BLaER1 treated with 17β-estradiol and CSF1 and Interleukin-3, amounts not matched to agents 10 nM and 100 nM (cell line): ENCODE data around the gene CDC6.

ENCODE experiments used
- H3K27ac ChIP-seq, 11 experiments: shearing (Covaris generic); formaldehyde crosslinking; 2 replicates each; pipeline ENCODE4 v1.8.1; 2022
- H3K27me3 ChIP-seq, 11 experiments: shearing (Covaris generic); formaldehyde crosslinking; 2 replicates each; pipeline ENCODE4 v1.8.1; 2022
- H3K36me3 ChIP-seq, 11 experiments: shearing (Covaris generic); formaldehyde crosslinking; 2 replicates each; pipeline ENCODE4 v1.8.1; 2022
- H3K4me1 ChIP-seq, 10 experiments: shearing (Covaris generic); formaldehyde crosslinking; 2 replicates each; pipeline ENCODE4 v1.8.1; 2022
- H3K4me2 ChIP-seq, 11 experiments: shearing (Covaris generic); formaldehyde crosslinking; 2 replicates each; pipeline ENCODE4 v1.8.1; 2022
- H3K4me3 ChIP-seq, 10 experiments: shearing (Covaris generic); formaldehyde crosslinking; 2 replicates each; pipeline ENCODE4 v1.8.1; 2022
- H3K9ac ChIP-seq, 11 experiments: shearing (Covaris generic); formaldehyde crosslinking; 2 replicates each; pipeline ENCODE4 v1.8.1; 2022
- H3K9me3 ChIP-seq, 11 experiments: shearing (Covaris generic); formaldehyde crosslinking; replicated peaks in 1 of 11; 2 replicates each; pipeline ENCODE4 v1.8.1; 2022
- H4K20me1 ChIP-seq, 11 experiments: shearing (Covaris generic); formaldehyde crosslinking; 2 replicates each; pipeline ENCODE4 v1.8.1; 2022
- Cebpa-rat ChIP-seq, 11 experiments: shearing (Covaris generic); IDR thresholded peaks; 2 replicates each; pipeline ENCODE4 v1.8.1; 2022

Gene CDC6

GRCh38 chr17:40306395-40306794 is 18.7 kb downstream of the CDC6 start:
- Histone ChIP-seq H3K27me3 (no peaks in the 10 kb centered on the region), H3K9ac (peak overlapping the region in 8 of 11 experiments; percentile 9 to 50 (median 36); a peak in 9 of 22 replicates), H3K27ac (peak overlapping the region in 9 of 11 experiments; percentile 9 to 60 (median 49); a peak in 11 of 22 replicates), H3K9me3 (no peaks in the 10 kb centered on the region), H3K4me2 (peak overlapping the region; percentile 87 to 99 (median 96)), H4K20me1 (peaks cover 0 to 9% (median 0%) of the 10 kb centered on the region in 11 experiments; a peak in 5 of 22 replicates), H3K4me3 (no peak overlapping the region), H3K36me3 (peaks cover 0 to 40% (median 31%) of the 10 kb centered on the region in 11 experiments; a peak in 15 of 22 replicates), H3K4me1 (peaks cover 67 to 81% (median 71%) of the 10 kb centered on the region in 10 experiments)
- TF ChIP-seq Cebpa-rat (IDR thresholded peaks at IDR 0.05), result no peak

- peak overlapping the region in 3 of 10 experiments; percentile 6 to 15 (median 14); a peak in 2 of 20 replicates for H3K4me3 ChIP-seq
- peaks cover 0 to 8% (median 0%) of the 10 kb centered on the region in 11 experiments; a peak in 5 of 22 replicates for H4K20me1 ChIP-seq
- peaks cover 0 to 33% (median 24%) of the 10 kb centered on the region in 11 experiments; a peak in 15 of 22 replicates for H3K36me3 ChIP-seq
- H3K4me2 ChIP-seq, result peak overlapping the region; percentile 87 to 99 (median 96)
- H3K27ac ChIP-seq, result peak overlapping the region in 10 of 11 experiments; percentile 9 to 60 (median 49); a peak in 18 of 22 replicates
- TF ChIP-seq Cebpa-rat (IDR thresholded peaks at IDR 0.05), result no peak
- H3K27me3 ChIP-seq, result no peaks in the 10 kb centered on the region
- H3K4me1 ChIP-seq, result peaks cover 75 to 89% (median 79%) of the 10 kb centered on the region in 10 experiments
- no peaks in the 10 kb centered on the region for H3K9me3 ChIP-seq
- peak overlapping the region; percentile 9 to 59 (median 42); a peak in 14 of 22 replicates for H3K9ac ChIP-seq
Observed at GRCh38 chr17:40307001-40307730, 19.5 kb downstream of the CDC6 start.

GRCh38 chr17:40307740-40308239 is 20.1 kb downstream of the CDC6 start:
- H3K27me3 ChIP-seq, result no peaks in the 10 kb centered on the region

GRCh38 chr17:40309031-40309948 is 21.6 kb downstream of the CDC6 start, which contains the start of gene RARA:
Gene RARA (plus strand): TSS chr17:40309180. CDS start chr17:40331219, 22,039 bp downstream.
- peak within 1 kb of the TSS; percentile 87 to 99 (median 96) for H3K4me2 ChIP-seq
- peaks cover 0 to 12% (median 6%) of the 10 kb centered on the region in 11 experiments; a peak in 8 of 22 replicates for H3K36me3 ChIP-seq
- H3K9me3 ChIP-seq, result no peaks in the 10 kb centered on the region
- peak within 1 kb of the TSS; percentile 48 to 69 (median 58) for H3K4me3 ChIP-seq
- peak within 1 kb of the TSS in 9 of 11 experiments; percentile 27 to 71 (median 51); a peak in 16 of 22 replicates for H3K27ac ChIP-seq
- peaks cover 83 to 97% (median 87%) of the 10 kb centered on the region in 10 experiments for H3K4me1 ChIP-seq
- H3K9ac ChIP-seq, result peak within 1 kb of the TSS; percentile 28 to 72 (median 60); a peak in 20 of 22 replicates
- H3K27me3 ChIP-seq, result no peaks in the 10 kb centered on the region
- peak in 2 of 11 experiments; percentile 7 to 47; a peak in 1 of 22 replicates for TF ChIP-seq Cebpa-rat (IDR thresholded peaks at IDR 0.05)
- peaks cover 0 to 8% (median 0%) of the 10 kb centered on the region in 11 experiments; a peak in 2 of 22 replicates for H4K20me1 ChIP-seq

More at GRCh38 chr17:40307740-40308239, 20.1 kb downstream of the CDC6 start:
- peaks cover 0 to 8% (median 0%) of the 10 kb centered on the region in 11 experiments; a peak in 4 of 22 replicates for H4K20me1 ChIP-seq
- H3K36me3 ChIP-seq, result peaks cover 0 to 26% (median 17%) of the 10 kb centered on the region in 11 experiments; a peak in 11 of 22 replicates
- TF ChIP-seq Cebpa-rat (IDR thresholded peaks at IDR 0.05), result no peak
- peaks cover 81 to 95% (median 85%) of the 10 kb centered on the region in 10 experiments for H3K4me1 ChIP-seq
- peak overlapping the region in 10 of 11 experiments; percentile 6 to 59 (median 27); a peak in 10 of 22 replicates for H3K9ac ChIP-seq
- H3K4me3 ChIP-seq, result peak overlapping the region in 1 of 10 experiments; percentile 15; a peak in 2 of 20 replicates
- H3K4me2 ChIP-seq, result peak overlapping the region; percentile 87 to 99 (median 96)
- peak overlapping the region in 10 of 11 experiments; percentile 9 to 60 (median 49); a peak in 17 of 22 replicates for H3K27ac ChIP-seq
- H3K9me3 ChIP-seq, result no peaks in the 10 kb centered on the region

- Histone ChIP-seq H4K20me1 (peaks cover 0 to 8% (median 0%) of the 10 kb centered on the region in 11 experiments; a peak in 2 of 22 replicates), H3K4me2 (peak overlapping the region; percentile 87 to 99 (median 96)), H3K27ac (peak overlapping the region in 5 of 11 experiments; percentile 4 to 71 (median 32); a peak in 6 of 22 replicates), H3K9ac (peak overlapping the region in 7 of 11 experiments; percentile 52 to 72 (median 63); a peak in 6 of 22 replicates), H3K4me3 (peak overlapping the region in 8 of 10 experiments; percentile 48 to 64 (median 54); a peak in 11 of 20 replicates), H3K9me3 (no peaks in the 10 kb centered on the region), H3K27me3 (no peaks in the 10 kb centered on the region), H3K36me3 (peaks cover 0 to 5% (median under 1%) of the 10 kb centered on the region in 11 experiments; a peak in 6 of 22 replicates), H3K4me1 (peaks cover 89 to 97% (median 92%) of the 10 kb centered on the region in 10 experiments)
- TF ChIP-seq Cebpa-rat (IDR thresholded peaks at IDR 0.05), result no peak
Observed at GRCh38 chr17:40309949-40310510, 22.4 kb downstream of the CDC6 start.

- Histone ChIP-seq H3K9me3 (no peaks in the 10 kb centered on the region), H3K4me3 (peak overlapping the region in 4 of 10 experiments; percentile 1 to 53 (median 36); a peak in 4 of 20 replicates), H3K9ac (peak overlapping the region in 10 of 11 experiments; percentile 9 to 66 (median 56); a peak in 14 of 22 replicates), H3K36me3 (no peaks in the 10 kb centered on the region; a peak in 1 of 22 replicates), H3K27me3 (no peaks in the 10 kb centered on the region), H3K4me2 (peak overlapping the region; percentile 87 to 99 (median 96)), H4K20me1 (peaks cover 0 to 8% (median 0%) of the 10 kb centered on the region in 11 experiments; a peak in 2 of 22 replicates), H3K27ac (peak overlapping the region in 10 of 11 experiments; percentile 9 to 72 (median 55); a peak in 19 of 22 replicates), H3K4me1 (peaks cover 97 to 100% (median 99%) of the 10 kb centered on the region in 10 experiments)
- TF ChIP-seq Cebpa-rat (IDR thresholded peaks at IDR 0.05), result no peak
Observed at GRCh38 chr17:40310882-40311391, 23.3 kb downstream of the CDC6 start.

GRCh38 chr17:40311575-40311974 is 23.9 kb downstream of the CDC6 start:
- peaks cover 0 to 8% (median 0%) of the 10 kb centered on the region in 11 experiments; a peak in 2 of 22 replicates for H4K20me1 ChIP-seq
- peaks cover 97 to 100% (median 99%) of the 10 kb centered on the region in 10 experiments for H3K4me1 ChIP-seq
- H3K4me2 ChIP-seq, result peak overlapping the region; percentile 87 to 99 (median 96)
- no peaks in the 10 kb centered on the region for H3K36me3 ChIP-seq
- no peaks in the 10 kb centered on the region for H3K9me3 ChIP-seq
- no peaks in the 10 kb centered on the region for H3K27me3 ChIP-seq
- H3K9ac ChIP-seq, result peak overlapping the region in 10 of 11 experiments; percentile 24 to 67 (median 60); a peak in 16 of 22 replicates
- H3K4me3 ChIP-seq, result peak overlapping the region in 4 of 10 experiments; percentile 20 to 53 (median 36); a peak in 6 of 20 replicates
- H3K27ac ChIP-seq, result peak overlapping the region; percentile 9 to 72 (median 55); a peak in 19 of 22 replicates
- TF ChIP-seq Cebpa-rat (IDR thresholded peaks at IDR 0.05), result no peak
